Measurements from ENCODE around the gene JMJD6.
"Not testable (repeated sequence)": the region's sequence is repeated elsewhere in the genome, so short reads cannot be mapped to it uniquely, and the experiment has no call there.

Gene JMJD6

GRCh38 chr17:76735586-76736348 lies 9.4 kb upstream of the JMJD6 start:
- Histone ChIP-seq H3K9me3 (ENCODE audit: control insufficient read depth, low read length) (no peaks in the 10 kb centered on the region), H3K9ac (ENCODE audit: low read length) (peak overlapping the region; percentile 99), H3K4me1 (ENCODE audit: control insufficient read depth, insufficient read depth, low read length) (peaks cover 52% of the 10 kb centered on the region), H3K4me3 (ENCODE audit: low read length) (peak overlapping the region; percentile 99), H3K36me3 (ENCODE audit: control insufficient read depth, insufficient read depth, low read length, severe bottlenecking) (peaks cover 45% of the 10 kb centered on the region), H3K27me3 (replicated peaks; ENCODE audit: control insufficient read depth, insufficient read depth, low read length) (no peaks in the 10 kb centered on the region)
- DNase-seq (ENCODE audit: low read depth), result peak; percentile 28

DNA sequence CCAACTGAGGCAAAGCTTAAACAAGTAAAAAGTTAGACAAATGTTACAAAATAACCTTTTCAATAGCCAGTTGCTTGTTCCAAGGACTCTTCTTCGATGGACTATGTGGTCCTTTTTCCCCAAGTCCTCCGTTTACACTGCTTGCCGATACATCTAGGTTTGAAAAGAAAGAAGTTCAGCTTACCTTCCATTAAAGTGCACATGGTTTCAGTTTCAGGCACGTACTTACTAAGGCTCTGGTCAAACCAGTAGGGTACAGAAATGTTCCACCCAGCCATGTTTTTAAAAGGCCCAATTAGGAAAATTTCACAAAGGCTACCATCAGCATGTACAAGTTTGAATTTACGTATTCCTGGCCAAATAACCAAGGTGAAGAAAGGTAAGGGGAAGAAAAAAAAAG lies 8.6 kb upstream of the JMJD6 start:
- peak; percentile 68 for DNase-seq (ENCODE audit: low read depth)
- peaks cover 45% of the 10 kb centered on the region for H3K4me1 ChIP-seq (ENCODE audit: control insufficient read depth, insufficient read depth, low read length)

GRCh38 chr17:76734080-76734840 lies 7.9 kb upstream of the JMJD6 start:
- Histone ChIP-seq H3K36me3 (ENCODE audit: control insufficient read depth, insufficient read depth, low read length, severe bottlenecking) (peaks cover 51% of the 10 kb centered on the region), H3K9me3 (ENCODE audit: control insufficient read depth, low read length) (no peaks in the 10 kb centered on the region), H3K4me1 (ENCODE audit: control insufficient read depth, insufficient read depth, low read length) (peaks cover 47% of the 10 kb centered on the region), H3K9ac (ENCODE audit: low read length) (peak overlapping the region; percentile 99), H3K4me3 (ENCODE audit: low read length) (peak overlapping the region; percentile 99), H3K27me3 (replicated peaks; ENCODE audit: control insufficient read depth, insufficient read depth, low read length) (no peaks in the 10 kb centered on the region)
- DNase-seq (ENCODE audit: low read depth), result peak; percentile 45

More for the DNA sequence above, 8.6 kb upstream of the JMJD6 start:
- Histone ChIP-seq H3K9ac (ENCODE audit: low read length) (peak overlapping the region; percentile 99), H3K9me3 (ENCODE audit: control insufficient read depth, low read length) (no peaks in the 10 kb centered on the region), H3K27me3 (replicated peaks; ENCODE audit: control insufficient read depth, insufficient read depth, low read length) (no peaks in the 10 kb centered on the region), H3K4me3 (ENCODE audit: low read length) (peak overlapping the region; percentile 99), H3K36me3 (ENCODE audit: control insufficient read depth, insufficient read depth, low read length, severe bottlenecking) (peaks cover 50% of the 10 kb centered on the region)

DNA sequence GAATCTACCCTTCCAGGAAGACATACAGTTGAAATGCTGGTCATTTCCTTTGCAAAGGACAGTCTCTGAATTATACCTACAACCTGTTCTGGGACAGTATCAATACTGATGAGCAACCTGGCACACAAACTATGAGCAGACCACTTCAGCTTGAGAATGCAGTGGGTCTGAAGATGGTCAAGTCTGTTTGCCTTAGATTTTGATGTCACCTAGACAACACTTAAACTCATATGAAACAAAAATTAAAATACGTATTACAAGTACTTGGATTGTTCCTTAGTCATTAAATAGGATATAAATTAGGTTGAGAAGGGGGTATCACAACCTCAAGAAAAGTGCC lies 7.2 kb upstream of the JMJD6 start:
- peaks cover 51% of the 10 kb centered on the region for H3K36me3 ChIP-seq (ENCODE audit: control insufficient read depth, insufficient read depth, low read length, severe bottlenecking)
- peak overlapping the region; percentile 99 for H3K9ac ChIP-seq (ENCODE audit: low read length)
- H3K27me3 ChIP-seq (replicated peaks; ENCODE audit: control insufficient read depth, insufficient read depth, low read length), result no peaks in the 10 kb centered on the region
- no peaks in the 10 kb centered on the region for H3K9me3 ChIP-seq (ENCODE audit: control insufficient read depth, low read length)
- no peak for DNase-seq (ENCODE audit: low read depth)
- peak overlapping the region; percentile 99 for H3K4me3 ChIP-seq (ENCODE audit: low read length)
- peaks cover 42% of the 10 kb centered on the region for H3K4me1 ChIP-seq (ENCODE audit: control insufficient read depth, insufficient read depth, low read length)

DNA sequence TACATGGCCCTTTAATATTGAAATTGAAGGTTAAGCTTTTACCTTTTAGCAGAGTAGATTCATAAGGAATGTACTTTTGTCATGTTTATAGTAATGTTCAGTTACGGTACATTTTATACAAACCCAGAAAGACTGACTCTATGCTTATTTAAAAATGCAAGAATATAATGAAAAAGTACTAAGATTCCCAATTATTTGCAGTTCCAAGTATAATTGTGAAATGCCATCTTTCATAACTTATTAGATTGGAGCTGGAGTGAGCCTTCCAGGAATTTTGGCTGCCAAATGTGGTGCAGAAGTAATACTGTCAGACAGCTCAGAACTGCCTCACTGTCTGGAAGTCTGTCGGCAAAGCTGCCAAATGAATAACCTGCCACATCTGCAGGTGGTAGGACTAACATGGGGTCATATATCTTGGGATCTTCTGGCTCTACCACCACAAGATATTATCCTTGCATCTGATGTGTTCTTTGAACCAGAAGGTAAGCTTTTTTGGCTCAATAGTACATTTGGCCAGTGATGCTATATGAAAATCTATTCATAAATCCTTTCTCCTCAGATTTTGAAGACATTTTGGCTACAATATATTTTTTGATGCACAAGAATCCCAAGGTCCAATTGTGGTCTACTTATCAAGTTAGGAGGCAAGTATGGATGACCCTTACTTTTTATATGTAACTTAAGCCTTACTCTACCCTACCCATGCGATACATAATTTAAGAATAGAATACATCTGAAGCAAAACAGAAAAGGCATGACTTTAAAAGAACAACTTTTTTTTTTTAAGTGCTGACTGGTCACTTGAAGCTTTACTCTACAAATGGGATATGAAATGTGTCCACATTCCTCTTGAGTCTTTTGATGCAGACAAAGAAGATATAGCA lies 6.6 kb upstream of the JMJD6 start:
- Histone ChIP-seq H3K9ac (ENCODE audit: low read length) (no peak overlapping the region), H3K36me3 (ENCODE audit: control insufficient read depth, insufficient read depth, low read length, severe bottlenecking) (peaks cover 51% of the 10 kb centered on the region), H3K27me3 (replicated peaks; ENCODE audit: control insufficient read depth, insufficient read depth, low read length) (no peaks in the 10 kb centered on the region), H3K4me3 (ENCODE audit: low read length) (peak overlapping the region; percentile 99), H3K4me1 (ENCODE audit: control insufficient read depth, insufficient read depth, low read length) (peaks cover 47% of the 10 kb centered on the region), H3K9me3 (ENCODE audit: control insufficient read depth, low read length) (no peaks in the 10 kb centered on the region)
- peak; percentile 38 for DNase-seq (ENCODE audit: low read depth)

DNA sequence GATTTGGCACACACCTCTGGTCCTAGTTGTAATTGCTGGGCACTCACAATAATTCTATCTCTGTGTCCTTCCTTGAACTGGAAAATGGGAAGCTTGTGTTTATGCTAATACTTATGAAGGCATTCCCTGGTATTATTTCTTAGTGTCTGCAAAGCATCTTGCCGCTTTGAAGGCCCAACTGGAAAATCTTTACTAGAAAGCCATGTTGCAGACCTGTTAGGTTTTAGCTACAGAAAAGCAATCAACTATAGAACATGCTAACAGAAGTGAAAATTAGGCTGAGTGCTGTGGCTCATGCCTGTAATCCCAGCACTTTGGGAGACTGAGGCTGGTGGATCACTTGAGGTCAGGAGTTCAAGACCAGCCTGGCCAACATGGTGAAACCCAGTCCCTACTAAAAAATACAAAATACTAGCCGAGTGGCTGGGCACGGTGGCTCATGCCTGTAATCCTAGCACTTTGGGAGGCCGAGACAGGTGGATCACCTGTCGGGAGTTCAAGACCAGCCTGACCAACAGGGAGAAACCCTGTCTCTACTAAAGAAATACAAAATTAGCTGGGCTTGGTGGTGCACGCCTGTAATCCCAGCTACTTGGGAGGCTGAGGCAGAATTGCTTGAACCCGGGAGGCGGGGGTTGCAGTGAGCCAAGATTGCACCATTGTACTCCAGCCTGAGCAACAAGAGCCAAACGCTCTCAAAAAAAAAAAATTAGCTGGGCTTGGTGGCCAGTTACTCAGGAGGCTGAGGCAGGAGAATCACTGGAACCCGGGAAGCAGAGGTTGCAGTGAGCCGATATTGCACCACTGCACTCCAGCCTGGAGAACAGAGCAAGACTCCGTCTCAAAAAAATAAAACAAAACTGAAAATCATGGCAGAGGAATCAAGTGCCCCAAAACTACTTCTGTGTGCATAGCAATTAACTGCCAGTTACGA lies 5.7 kb upstream of the JMJD6 start:
- not testable (repeated sequence) for DNase-seq (ENCODE audit: low read depth); H3K4me3 ChIP-seq (ENCODE audit: low read length); H3K27me3 ChIP-seq (replicated peaks; ENCODE audit: control insufficient read depth, insufficient read depth, low read length); H3K9ac ChIP-seq (ENCODE audit: low read length); H3K9me3 ChIP-seq (ENCODE audit: control insufficient read depth, low read length)
- H3K36me3 ChIP-seq (ENCODE audit: control insufficient read depth, insufficient read depth, low read length, severe bottlenecking), result peaks cover 51% of the 10 kb centered on the region
- H3K4me1 ChIP-seq (ENCODE audit: control insufficient read depth, insufficient read depth, low read length), result peaks cover 53% of the 10 kb centered on the region

DNA sequence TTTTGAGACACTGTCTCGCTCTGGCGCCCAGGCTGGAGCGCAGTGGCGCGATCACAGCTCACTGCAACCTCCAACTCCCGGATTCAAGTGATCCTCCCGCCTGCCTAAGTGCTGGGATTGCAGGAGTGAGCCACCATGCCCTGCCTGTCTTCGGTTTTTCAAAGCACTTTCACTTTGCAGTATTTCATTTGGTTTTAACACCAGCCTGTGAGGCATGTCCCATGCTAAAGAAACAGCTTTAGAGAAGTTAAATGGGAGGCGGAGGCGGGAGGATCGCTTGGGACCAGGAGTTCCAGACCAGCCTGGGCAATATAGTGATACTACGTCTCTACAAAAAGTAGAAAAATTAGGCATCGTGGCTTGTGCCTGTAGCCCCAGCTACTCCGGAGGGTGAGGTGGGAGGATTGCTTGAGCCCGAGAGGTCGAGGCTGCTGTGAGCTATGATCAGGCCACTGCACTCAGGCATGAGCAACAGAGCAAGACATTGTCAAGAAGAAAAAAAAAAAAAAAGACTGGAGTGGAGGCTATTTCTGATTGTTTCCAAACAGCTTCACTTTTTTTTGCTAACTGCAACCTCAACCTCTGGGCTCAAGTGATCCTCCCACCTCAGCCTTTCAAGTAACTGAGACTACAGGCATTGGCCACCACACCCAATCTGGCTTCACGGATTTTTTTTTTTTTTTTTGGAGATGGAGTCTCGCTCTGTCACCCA lies 1.5 kb upstream of the JMJD6 start:
- peak overlapping the region; percentile 95 for H3K9ac ChIP-seq (ENCODE audit: low read length)
- H3K27me3 ChIP-seq (replicated peaks; ENCODE audit: control insufficient read depth, insufficient read depth, low read length), result no peaks in the 10 kb centered on the region
- H3K9me3 ChIP-seq (ENCODE audit: control insufficient read depth, low read length), result no peaks in the 10 kb centered on the region
- H3K4me3 ChIP-seq (ENCODE audit: low read length), result peak overlapping the region; percentile 91
- peaks cover 43% of the 10 kb centered on the region for H3K4me1 ChIP-seq (ENCODE audit: control insufficient read depth, insufficient read depth, low read length)
- peaks cover 35% of the 10 kb centered on the region for H3K36me3 ChIP-seq (ENCODE audit: control insufficient read depth, insufficient read depth, low read length, severe bottlenecking)
- peak; percentile 12 for DNase-seq (ENCODE audit: low read depth)

GRCh38 chr17:76726776-76727718 lies 641 bp upstream of the JMJD6 start, which contains the start of gene METTL23:
Gene METTL23, plus strand, starts transcription at chr17:76726839. Its CDS starts 2,872 bp downstream, at chr17:76729711.
- Histone ChIP-seq H3K9ac (ENCODE audit: low read length) (peak within 1 kb of the TSS; percentile 98), H3K27me3 (replicated peaks; ENCODE audit: control insufficient read depth, insufficient read depth, low read length) (no peaks in the 10 kb centered on the region), H3K36me3 (ENCODE audit: control insufficient read depth, insufficient read depth, low read length, severe bottlenecking) (peaks cover 35% of the 10 kb centered on the region), H3K9me3 (ENCODE audit: control insufficient read depth, low read length) (no peaks in the 10 kb centered on the region), H3K4me1 (ENCODE audit: control insufficient read depth, insufficient read depth, low read length) (peaks cover 35% of the 10 kb centered on the region), H3K4me3 (ENCODE audit: low read length) (peak within 1 kb of the TSS; percentile 92)
- DNase-seq (ENCODE audit: low read depth), result peak; percentile 89

- DNase-seq (ENCODE audit: low read depth), result peak; percentile 71
- peak overlapping the region; percentile 92 for H3K4me3 ChIP-seq (ENCODE audit: low read length)
- H3K36me3 ChIP-seq (ENCODE audit: control insufficient read depth, insufficient read depth, low read length, severe bottlenecking), result peaks cover 42% of the 10 kb centered on the region
- peaks cover 35% of the 10 kb centered on the region for H3K4me1 ChIP-seq (ENCODE audit: control insufficient read depth, insufficient read depth, low read length)
- H3K9ac ChIP-seq (ENCODE audit: low read length), result peak overlapping the region; percentile 98
- no peaks in the 10 kb centered on the region for H3K27me3 ChIP-seq (replicated peaks; ENCODE audit: control insufficient read depth, insufficient read depth, low read length)
- H3K9me3 ChIP-seq (ENCODE audit: control insufficient read depth, low read length), result no peaks in the 10 kb centered on the region
Measured at GRCh38 chr17:76725580-76726230, 701 bp downstream of the JMJD6 start.

Measured in adipocyte (in vitro differentiated cells).